Body of pancreas (tissue), 4 donors: ENCODE measurements around the gene HTRA2.

Experiments
- POLR2A ChIP-seq, 3 donors: fragments of 450-650 bp; IDR thresholded peaks; one replicate each; pipeline ENCODE4 v1.6.1; 2016; ENCODE audit warnings: antibody characterized with exemption in 3 of 3, mild to moderate bottlenecking in 2 of 3
- TF ChIP-seq, protein P1 (sequence below), 7 experiments: fragments of 450-650 bp in 4 of 7; fragments of 200-600 bp in 3 of 7; sonication (generic) in 3 of 7; IDR thresholded peaks; one replicate each; pipeline ENCODE4 v1.5.1; 2016 to 2019; ENCODE audit warnings: antibody characterized with exemption in 7 of 7

DNA sequence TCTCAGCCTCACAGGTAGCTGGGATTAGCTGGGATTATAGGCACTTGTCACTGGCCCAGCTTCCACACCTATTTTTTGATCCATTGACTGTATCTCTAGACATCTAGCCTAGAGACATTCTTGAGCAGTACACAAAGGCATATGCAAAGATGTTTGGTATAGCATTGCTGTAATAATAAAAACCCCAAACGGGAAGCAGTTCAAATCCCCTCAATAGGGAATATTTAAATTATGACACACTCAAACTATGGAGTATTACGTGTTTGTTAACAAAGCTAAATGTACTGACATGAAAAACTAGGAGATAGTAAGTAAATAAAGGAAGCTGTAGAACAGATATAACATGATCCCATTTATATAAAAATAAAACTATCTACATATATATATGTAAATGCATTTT, 52.5 kb downstream of the HTRA2 start:
- no peak for TF ChIP-seq POLR2A (IDR thresholded peaks at IDR 0.05)
- TF ChIP-seq, protein P1, sequence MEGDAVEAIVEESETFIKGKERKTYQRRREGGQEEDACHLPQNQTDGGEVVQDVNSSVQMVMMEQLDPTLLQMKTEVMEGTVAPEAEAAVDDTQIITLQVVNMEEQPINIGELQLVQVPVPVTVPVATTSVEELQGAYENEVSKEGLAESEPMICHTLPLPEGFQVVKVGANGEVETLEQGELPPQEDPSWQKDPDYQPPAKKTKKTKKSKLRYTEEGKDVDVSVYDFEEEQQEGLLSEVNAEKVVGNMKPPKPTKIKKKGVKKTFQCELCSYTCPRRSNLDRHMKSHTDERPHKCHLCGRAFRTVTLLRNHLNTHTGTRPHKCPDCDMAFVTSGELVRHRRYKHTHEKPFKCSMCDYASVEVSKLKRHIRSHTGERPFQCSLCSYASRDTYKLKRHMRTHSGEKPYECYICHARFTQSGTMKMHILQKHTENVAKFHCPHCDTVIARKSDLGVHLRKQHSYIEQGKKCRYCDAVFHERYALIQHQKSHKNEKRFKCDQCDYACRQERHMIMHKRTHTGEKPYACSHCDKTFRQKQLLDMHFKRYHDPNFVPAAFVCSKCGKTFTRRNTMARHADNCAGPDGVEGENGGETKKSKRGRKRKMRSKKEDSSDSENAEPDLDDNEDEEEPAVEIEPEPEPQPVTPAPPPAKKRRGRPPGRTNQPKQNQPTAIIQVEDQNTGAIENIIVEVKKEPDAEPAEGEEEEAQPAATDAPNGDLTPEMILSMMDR (IDR thresholded peaks at IDR 0.05): no peak
